ENCODE data around the gene ZNF2. TPM values are rescaled to one million over a fixed set of nuclear protein-coding genes. Genes with fewer than 3 reads are reported as not detected.

Gene ZNF2
- total RNA-seq, 1 experiment from 2014 or later: 5.6 TPM

DNA sequence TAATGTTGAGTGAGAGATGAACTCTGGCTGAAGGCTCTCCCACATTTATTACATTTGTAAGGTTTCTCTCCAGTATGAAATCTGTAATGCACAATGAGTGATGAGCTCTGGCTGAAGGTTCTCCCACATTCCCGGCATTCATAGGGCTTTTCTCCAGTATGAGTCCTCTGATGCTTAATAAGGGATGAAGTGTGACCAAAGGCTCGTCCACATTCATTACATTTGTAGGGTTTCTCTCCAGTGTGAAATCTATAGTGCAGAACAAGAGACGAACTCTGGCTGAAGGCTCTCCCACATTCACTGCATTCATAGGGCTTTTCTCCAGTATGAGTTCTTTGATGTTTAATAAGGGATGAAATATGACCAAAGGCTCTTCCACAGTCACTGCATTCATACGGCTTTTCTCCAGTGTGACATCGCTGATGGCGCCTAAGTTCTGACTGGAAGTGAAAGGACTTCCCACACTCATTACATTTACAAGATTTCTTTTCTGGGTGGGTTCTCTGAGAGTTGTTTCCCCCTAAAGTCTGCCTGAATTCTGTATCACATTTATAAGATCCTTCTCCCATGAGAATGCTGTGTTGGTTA is 16.1 kb upstream of the ZNF2 start:
- Histone ChIP-seq H3K27ac (ENCODE audit: low read length) (no peak overlapping the region), H3K4me3 (ENCODE audit: low read depth in 2 of 2, low read length in 2 of 2) (no peak overlapping the region), H3K4me1 (ENCODE audit: control insufficient read depth, insufficient read depth, low read length) (no peaks in the 10 kb centered on the region), H3K36me3 (ENCODE audit: control insufficient read depth, insufficient read depth, low read length) (peaks cover 10% of the 10 kb centered on the region), H3K27me3 (ENCODE audit: control insufficient read depth, insufficient read depth, low read length) (no peaks in the 10 kb centered on the region), H3K9me3 (ENCODE audit: control insufficient read depth, insufficient read depth, low read depth, low read length) (peaks cover 92% of the 10 kb centered on the region)
- TF ChIP-seq SIN3A (IDR thresholded peaks at IDR 0.05; ENCODE audit: borderline replicate concordance, insufficient read depth, low read depth, low read length) (no peak), TCF7L2 (IDR thresholded peaks at IDR 0.05; ENCODE audit: low read depth, low read length) (no peak), POLR2AphosphoS5 (IDR thresholded peaks at IDR 0.05; ENCODE audit: low read depth, low read length) (no peak)
- TF ChIP-seq, protein P1, sequence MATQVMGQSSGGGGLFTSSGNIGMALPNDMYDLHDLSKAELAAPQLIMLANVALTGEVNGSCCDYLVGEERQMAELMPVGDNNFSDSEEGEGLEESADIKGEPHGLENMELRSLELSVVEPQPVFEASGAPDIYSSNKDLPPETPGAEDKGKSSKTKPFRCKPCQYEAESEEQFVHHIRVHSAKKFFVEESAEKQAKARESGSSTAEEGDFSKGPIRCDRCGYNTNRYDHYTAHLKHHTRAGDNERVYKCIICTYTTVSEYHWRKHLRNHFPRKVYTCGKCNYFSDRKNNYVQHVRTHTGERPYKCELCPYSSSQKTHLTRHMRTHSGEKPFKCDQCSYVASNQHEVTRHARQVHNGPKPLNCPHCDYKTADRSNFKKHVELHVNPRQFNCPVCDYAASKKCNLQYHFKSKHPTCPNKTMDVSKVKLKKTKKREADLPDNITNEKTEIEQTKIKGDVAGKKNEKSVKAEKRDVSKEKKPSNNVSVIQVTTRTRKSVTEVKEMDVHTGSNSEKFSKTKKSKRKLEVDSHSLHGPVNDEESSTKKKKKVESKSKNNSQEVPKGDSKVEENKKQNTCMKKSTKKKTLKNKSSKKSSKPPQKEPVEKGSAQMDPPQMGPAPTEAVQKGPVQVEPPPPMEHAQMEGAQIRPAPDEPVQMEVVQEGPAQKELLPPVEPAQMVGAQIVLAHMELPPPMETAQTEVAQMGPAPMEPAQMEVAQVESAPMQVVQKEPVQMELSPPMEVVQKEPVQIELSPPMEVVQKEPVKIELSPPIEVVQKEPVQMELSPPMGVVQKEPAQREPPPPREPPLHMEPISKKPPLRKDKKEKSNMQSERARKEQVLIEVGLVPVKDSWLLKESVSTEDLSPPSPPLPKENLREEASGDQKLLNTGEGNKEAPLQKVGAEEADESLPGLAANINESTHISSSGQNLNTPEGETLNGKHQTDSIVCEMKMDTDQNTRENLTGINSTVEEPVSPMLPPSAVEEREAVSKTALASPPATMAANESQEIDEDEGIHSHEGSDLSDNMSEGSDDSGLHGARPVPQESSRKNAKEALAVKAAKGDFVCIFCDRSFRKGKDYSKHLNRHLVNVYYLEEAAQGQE (IDR thresholded peaks at IDR 0.05; ENCODE audit: insufficient read depth in 1 of 2, low read depth in 2 of 2, low read length in 1 of 2): no peak
- TF ChIP-seq, protein P2, sequence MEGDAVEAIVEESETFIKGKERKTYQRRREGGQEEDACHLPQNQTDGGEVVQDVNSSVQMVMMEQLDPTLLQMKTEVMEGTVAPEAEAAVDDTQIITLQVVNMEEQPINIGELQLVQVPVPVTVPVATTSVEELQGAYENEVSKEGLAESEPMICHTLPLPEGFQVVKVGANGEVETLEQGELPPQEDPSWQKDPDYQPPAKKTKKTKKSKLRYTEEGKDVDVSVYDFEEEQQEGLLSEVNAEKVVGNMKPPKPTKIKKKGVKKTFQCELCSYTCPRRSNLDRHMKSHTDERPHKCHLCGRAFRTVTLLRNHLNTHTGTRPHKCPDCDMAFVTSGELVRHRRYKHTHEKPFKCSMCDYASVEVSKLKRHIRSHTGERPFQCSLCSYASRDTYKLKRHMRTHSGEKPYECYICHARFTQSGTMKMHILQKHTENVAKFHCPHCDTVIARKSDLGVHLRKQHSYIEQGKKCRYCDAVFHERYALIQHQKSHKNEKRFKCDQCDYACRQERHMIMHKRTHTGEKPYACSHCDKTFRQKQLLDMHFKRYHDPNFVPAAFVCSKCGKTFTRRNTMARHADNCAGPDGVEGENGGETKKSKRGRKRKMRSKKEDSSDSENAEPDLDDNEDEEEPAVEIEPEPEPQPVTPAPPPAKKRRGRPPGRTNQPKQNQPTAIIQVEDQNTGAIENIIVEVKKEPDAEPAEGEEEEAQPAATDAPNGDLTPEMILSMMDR (IDR thresholded peaks at IDR 0.05): no peak
- in situ Hi-C loops (cut with HindIII; ENCODE audit: low pct_unique_long_range_greater_than_20kb, low sequenced_read_pairs): no loop called here
- POLR2A ChIA-PET: no interaction called here
- intact Hi-C loops (cut with micrococcal nuclease; ENCODE audit: unreplicated experiment): no loop called here
- DNase-seq (ENCODE audit: low read depth, low spot score): no peak
- BruUV-seq (replicated peaks): TSS peak; percentile 58
- CTCF ChIA-PET: no interaction called here
- ATAC-seq: no peak

DNA sequence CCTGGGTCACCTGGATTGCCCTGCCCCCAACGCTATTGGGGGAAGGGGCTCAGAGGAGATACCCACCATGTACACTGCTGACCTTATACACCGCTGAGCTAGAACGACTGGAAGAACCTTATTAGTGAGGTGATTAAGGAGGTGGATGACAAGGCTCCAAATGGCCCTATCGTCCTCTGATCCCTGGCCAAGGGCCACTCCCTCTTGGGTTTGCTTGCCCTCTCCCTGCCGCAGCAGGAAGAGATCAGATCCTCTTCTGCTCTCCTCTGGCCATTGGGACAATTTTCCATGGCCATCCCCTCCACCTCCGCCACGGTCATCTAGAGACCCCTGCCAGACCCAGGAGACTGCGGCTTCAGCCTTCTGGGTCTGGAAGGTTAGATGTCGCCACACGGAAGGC is 7.2 kb upstream of the ZNF2 start:
- ChIA-PET POLR2A (no interaction called here), CTCF (no interaction called here)
- in situ Hi-C loops (cut with HindIII; ENCODE audit: low pct_unique_long_range_greater_than_20kb, low sequenced_read_pairs) (no loop called here), intact Hi-C loops (cut with micrococcal nuclease; ENCODE audit: unreplicated experiment) (no loop called here)
- H3K27ac ChIP-seq (ENCODE audit: low read length): peak overlapping the region; percentile 84
- peaks cover 48% of the 10 kb centered on the region for H3K9me3 ChIP-seq (ENCODE audit: control insufficient read depth, insufficient read depth, low read depth, low read length)
- H3K27me3 ChIP-seq (ENCODE audit: control insufficient read depth, insufficient read depth, low read length): no peaks in the 10 kb centered on the region
- ATAC-seq: no peak
- H3K4me3 ChIP-seq (ENCODE audit: low read depth in 2 of 2, low read length in 2 of 2): peak overlapping the region; percentile 68 to 74
- no TSS peak for BruUV-seq (replicated peaks)
- H3K4me1 ChIP-seq (ENCODE audit: control insufficient read depth, insufficient read depth, low read length): peaks cover 8% of the 10 kb centered on the region; the same call in 1 of the 2 replicates
- TF ChIP-seq SIN3A (IDR thresholded peaks at IDR 0.05; ENCODE audit: borderline replicate concordance, insufficient read depth, low read depth, low read length): no peak
- TF ChIP-seq, protein P2 (IDR thresholded peaks at IDR 0.05): no peak
- no peak for TF ChIP-seq POLR2AphosphoS5 (IDR thresholded peaks at IDR 0.05; ENCODE audit: low read depth, low read length)
- TF ChIP-seq TCF7L2 (IDR thresholded peaks at IDR 0.05; ENCODE audit: low read depth, low read length): no peak
- TF ChIP-seq, protein P1 (IDR thresholded peaks at IDR 0.05; ENCODE audit: insufficient read depth in 1 of 2, low read depth in 2 of 2, low read length in 1 of 2): no peak
- H3K36me3 ChIP-seq (ENCODE audit: control insufficient read depth, insufficient read depth, low read length): no peaks in the 10 kb centered on the region; the same call in none of the 2 replicates
- DNase-seq (ENCODE audit: low read depth, low spot score): no peak
